Thoracic aorta endothelial cell (primary cell): ENCODE measurements around the gene IDI2. TPM values are rescaled to one million over a fixed set of nuclear protein-coding genes. Genes with fewer than 3 reads are reported as not detected.

Source experiments
- total RNA-seq: library from RNA; depleted of rRNA; stranded (reverse); fragments of >200 nt; gene quantifications from 2 replicates; pipeline ENCODE4 v1.2.3, GENCODE V29; 2012

The IDI2 gene
- not detected in 2 replicates for total RNA-seq

DNA sequence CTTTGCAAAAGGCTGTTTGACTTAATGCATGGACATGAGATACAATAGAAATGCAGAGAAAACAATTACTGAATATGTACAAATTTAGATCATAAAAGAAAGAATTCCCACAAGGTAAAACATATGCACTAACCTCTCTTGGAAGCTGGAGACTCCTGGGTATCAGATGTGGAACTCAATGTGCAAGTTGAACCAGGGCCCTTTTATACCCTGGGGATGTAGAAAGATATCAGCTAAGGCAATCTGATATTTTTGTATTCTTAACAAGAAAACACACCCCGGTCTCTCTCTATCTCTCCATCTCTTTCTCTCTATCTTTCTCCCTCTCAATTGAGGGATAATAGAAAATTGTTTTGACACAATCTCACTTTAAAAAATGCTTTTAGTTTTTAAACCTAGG lies at the start of gene IDI2:
Gene IDI2 (minus strand): TSS at position 177 of the 400 bp plus-strand sequence. CDS start 1,136 bp downstream, outside the sequence.

GRCh38 chr10:1056326-1057105 lies 30.9 kb upstream of the IDI2 start, which contains the start of gene WDR37:
Gene WDR37 (plus strand): TSS chr10:1056385. CDS start chr10:1072156, 15,771 bp downstream.

GRCh38 chr10:1048732-1049424 lies 23.2 kb upstream of the IDI2 start, which contains the start of gene IDI1:
Gene IDI1 (minus strand): TSS chr10:1049119. CDS start chr10:1049003, 116 bp downstream.

GRCh38 chr10:987870-988666 lies 37.6 kb downstream of the IDI2 start, which contains the start of gene GTPBP4:
Gene GTPBP4 (plus strand): TSS chr10:988434. CDS start chr10:988480, 46 bp downstream.

Other genes starting within 250 kb of the IDI2 start
- gene LARP4B, start 94.2 kb downstream of the IDI2 start, total RNA-seq = 73.9 and 79.7 TPM in 2 replicates
- gene GTPBP4, start 37.4 kb downstream of the IDI2 start, total RNA-seq = 51.1 and 69.8 TPM in 2 replicates
- 89.9 and 119 TPM in 2 replicates for gene IDI1, start 23.3 kb upstream of the IDI2 start, total RNA-seq
- 26.9 and 34.6 TPM in 2 replicates for gene WDR37, start 30.5 kb upstream of the IDI2 start, total RNA-seq